Measurements from ENCODE around the gene INAVA. TPM values are rescaled to one million over a fixed set of nuclear protein-coding genes. Genes with fewer than 3 reads are reported as not detected.

Gene INAVA
- total RNA-seq, 1 experiment from 2014 or later: 36.8 TPM

DNA sequence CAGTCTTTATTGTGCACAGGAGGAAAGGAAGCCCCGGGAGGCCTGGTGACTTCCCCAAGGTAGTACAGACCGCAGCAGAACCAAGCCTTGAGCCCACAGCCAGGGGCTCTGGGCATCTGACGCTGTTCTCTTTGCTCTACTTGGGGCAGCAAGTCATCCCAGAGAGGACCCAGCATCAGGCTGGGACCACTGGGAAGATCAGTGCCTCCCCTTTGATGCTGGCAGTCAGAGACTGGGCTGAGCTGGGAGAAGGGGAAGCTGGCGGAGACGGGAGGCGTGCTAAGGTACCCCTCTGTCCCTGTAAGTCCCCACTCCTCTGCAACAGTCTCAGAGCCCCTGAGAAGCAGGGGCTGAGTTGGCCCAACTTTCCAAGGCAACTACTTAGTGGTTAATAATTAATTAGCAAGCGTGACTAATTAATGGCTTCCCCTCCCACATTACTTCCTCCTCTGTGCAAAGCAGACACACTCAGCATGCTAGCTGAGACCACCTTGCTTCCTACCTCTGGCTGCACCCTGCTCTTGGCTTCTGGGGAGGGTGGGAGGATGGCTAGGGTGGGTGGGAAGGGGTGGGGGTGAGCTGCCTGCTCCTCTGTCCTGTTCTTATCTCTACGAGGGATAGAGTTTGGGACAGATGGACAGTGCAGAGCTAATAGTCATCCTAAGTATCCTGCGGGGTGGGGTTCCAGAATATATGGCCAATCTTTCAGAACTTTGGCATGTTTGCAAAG lies 1.3 kb downstream of the INAVA start:
- H4K20me1 ChIP-seq (ENCODE audit: control insufficient read depth, insufficient read depth, insufficient read length): peaks cover 2% of the 10 kb centered on the region
- H2BK20ac ChIP-seq (ENCODE audit: low read depth, low read length, poor library complexity, severe bottlenecking): no peak overlapping the region

More for the DNA sequence above, 1.3 kb downstream of the INAVA start:
- H2AFZ ChIP-seq (ENCODE audit: low read length): no peak overlapping the region
- Mint-ChIP-seq H3K27ac (peak overlapping the region in 2 of 3 experiments; percentile 70 to 89; a peak in 3 of 7 replicates), H3K36me3 (ENCODE audit: insufficient read depth in 1 of 3, low read depth in 3 of 3) (peaks cover 15 to 31% (median 30%) of the 10 kb centered on the region in 3 experiments; a peak in 6 of 7 replicates), H3K27me3 (ENCODE audit: low read depth) (no peaks in the 10 kb centered on the region), H3K4me3 (peak overlapping the region in 1 of 2 experiments; percentile 53; a peak in 1 of 5 replicates), H3K4me1 (peaks cover 53 to 59% of the 10 kb centered on the region in 2 experiments), H3K9me3 (no peaks in the 10 kb centered on the region; a peak in 1 of 5 replicates)
- H3K23ac ChIP-seq (ENCODE audit: insufficient read length, low read depth, low read length): no peak overlapping the region
- no peak overlapping the region for H3T11ph ChIP-seq (ENCODE audit: low read length)
- no peak overlapping the region for H2BK15ac ChIP-seq (ENCODE audit: low read depth, low read length)
- no peak overlapping the region for H4K5ac ChIP-seq (ENCODE audit: insufficient read length, low read depth, low read length)
- H2AK5ac ChIP-seq (ENCODE audit: insufficient read length, low read length): no peak overlapping the region
- H2BK120ac ChIP-seq (ENCODE audit: low read depth, low read length, poor library complexity, severe bottlenecking): no peak overlapping the region
- H3K4ac ChIP-seq (ENCODE audit: low read depth, low read length): no peak overlapping the region
- no peak overlapping the region for H3K27ac ChIP-seq (ENCODE audit: insufficient read length, low read depth, low read length)
- peaks cover 24% of the 10 kb centered on the region for H3K23me2 ChIP-seq (ENCODE audit: insufficient read length, low read depth, low read length, poor library complexity, severe bottlenecking)
- H3K9me3 ChIP-seq (ENCODE audit: control insufficient read depth, low read depth, low read length): no peaks in the 10 kb centered on the region
- H3K4me1 ChIP-seq (ENCODE audit: insufficient read depth, low read length): peaks cover 18% of the 10 kb centered on the region; the same call in 1 of the 2 replicates
- H3K79me1 ChIP-seq (ENCODE audit: insufficient read depth, low read depth, low read length, poor library complexity, severe bottlenecking): peaks cover 7% of the 10 kb centered on the region
- WGBS (ENCODE audit: extremely low coverage, insufficient read length, low lambda C conversion rate): no CpG with 5 or more reads among the region's 9 CpGs
- no peak overlapping the region for H3K4me2 ChIP-seq (ENCODE audit: insufficient read depth, insufficient read length, low read length)
- H2BK12ac ChIP-seq (ENCODE audit: insufficient read length, low read depth, low read length): no peak overlapping the region
- H4K91ac ChIP-seq (ENCODE audit: insufficient read length, low read depth, low read length): no peak overlapping the region
- H3K14ac ChIP-seq (ENCODE audit: insufficient read depth, low read length): no peak overlapping the region
- H4K8ac ChIP-seq (replicated peaks; ENCODE audit: insufficient read length, low read depth, low read length): no peak overlapping the region
- DNase-seq: no peak
- no peak overlapping the region for H3K9ac ChIP-seq (ENCODE audit: extremely low read depth, insufficient read length, low read length)
- no peak overlapping the region for H2BK5ac ChIP-seq (ENCODE audit: insufficient read length, low read length)
- H3K56ac ChIP-seq (ENCODE audit: insufficient read length, low read depth, low read length): no peak overlapping the region
- no peak overlapping the region for H3K18ac ChIP-seq (ENCODE audit: insufficient read length, low read depth, low read length)
- H3K27me3 ChIP-seq (ENCODE audit: insufficient read depth, low read length): no peaks in the 10 kb centered on the region
- TF ChIP-seq, protein P1, sequence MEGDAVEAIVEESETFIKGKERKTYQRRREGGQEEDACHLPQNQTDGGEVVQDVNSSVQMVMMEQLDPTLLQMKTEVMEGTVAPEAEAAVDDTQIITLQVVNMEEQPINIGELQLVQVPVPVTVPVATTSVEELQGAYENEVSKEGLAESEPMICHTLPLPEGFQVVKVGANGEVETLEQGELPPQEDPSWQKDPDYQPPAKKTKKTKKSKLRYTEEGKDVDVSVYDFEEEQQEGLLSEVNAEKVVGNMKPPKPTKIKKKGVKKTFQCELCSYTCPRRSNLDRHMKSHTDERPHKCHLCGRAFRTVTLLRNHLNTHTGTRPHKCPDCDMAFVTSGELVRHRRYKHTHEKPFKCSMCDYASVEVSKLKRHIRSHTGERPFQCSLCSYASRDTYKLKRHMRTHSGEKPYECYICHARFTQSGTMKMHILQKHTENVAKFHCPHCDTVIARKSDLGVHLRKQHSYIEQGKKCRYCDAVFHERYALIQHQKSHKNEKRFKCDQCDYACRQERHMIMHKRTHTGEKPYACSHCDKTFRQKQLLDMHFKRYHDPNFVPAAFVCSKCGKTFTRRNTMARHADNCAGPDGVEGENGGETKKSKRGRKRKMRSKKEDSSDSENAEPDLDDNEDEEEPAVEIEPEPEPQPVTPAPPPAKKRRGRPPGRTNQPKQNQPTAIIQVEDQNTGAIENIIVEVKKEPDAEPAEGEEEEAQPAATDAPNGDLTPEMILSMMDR (conservative IDR thresholded peaks at IDR 0.05): no peak
- H3K79me2 ChIP-seq (ENCODE audit: insufficient read depth, low read length): peaks cover 22% of the 10 kb centered on the region; the same call in 1 of the 2 replicates

Measured in H9 (cell line).